Measurements from ENCODE around the gene MAEA. TPM values are rescaled to one million over a fixed set of nuclear protein-coding genes. Genes with fewer than 3 reads are reported as not detected.

The MAEA gene
- polyA plus RNA-seq, 2 of the 4 experiments (the other 2 are of a cell fraction) = 46.1 to 58.4 TPM

- Histone ChIP-seq H3K27ac (no peak overlapping the region), H3K9me3 (no peaks in the 10 kb centered on the region), H3K4me1 (peaks cover 11% of the 10 kb centered on the region; the same call in 1 of the 3 replicates), H3K4me3 (no peak overlapping the region), H3K4me2 (no peak overlapping the region)
- WGBS (ENCODE audit: missing lambda C conversion rate) = 86% methylated on average over 3 of the region's 5 CpGs
- ATAC-seq = no peak
- DNase-seq (ENCODE audit: low read depth in 1 of 2, low spot score in 1 of 2) = no peak
- ChIA-PET POLR2A (no interaction called here), CTCF (interaction anchor here (0.9 to 1.8 kb wide), 5 partner anchors 15 to 279 kb away, joined by 3 to 11 read pairs (median 6); no protein-coding TSS in a partner anchor)
- TF ChIP-seq, protein P1, sequence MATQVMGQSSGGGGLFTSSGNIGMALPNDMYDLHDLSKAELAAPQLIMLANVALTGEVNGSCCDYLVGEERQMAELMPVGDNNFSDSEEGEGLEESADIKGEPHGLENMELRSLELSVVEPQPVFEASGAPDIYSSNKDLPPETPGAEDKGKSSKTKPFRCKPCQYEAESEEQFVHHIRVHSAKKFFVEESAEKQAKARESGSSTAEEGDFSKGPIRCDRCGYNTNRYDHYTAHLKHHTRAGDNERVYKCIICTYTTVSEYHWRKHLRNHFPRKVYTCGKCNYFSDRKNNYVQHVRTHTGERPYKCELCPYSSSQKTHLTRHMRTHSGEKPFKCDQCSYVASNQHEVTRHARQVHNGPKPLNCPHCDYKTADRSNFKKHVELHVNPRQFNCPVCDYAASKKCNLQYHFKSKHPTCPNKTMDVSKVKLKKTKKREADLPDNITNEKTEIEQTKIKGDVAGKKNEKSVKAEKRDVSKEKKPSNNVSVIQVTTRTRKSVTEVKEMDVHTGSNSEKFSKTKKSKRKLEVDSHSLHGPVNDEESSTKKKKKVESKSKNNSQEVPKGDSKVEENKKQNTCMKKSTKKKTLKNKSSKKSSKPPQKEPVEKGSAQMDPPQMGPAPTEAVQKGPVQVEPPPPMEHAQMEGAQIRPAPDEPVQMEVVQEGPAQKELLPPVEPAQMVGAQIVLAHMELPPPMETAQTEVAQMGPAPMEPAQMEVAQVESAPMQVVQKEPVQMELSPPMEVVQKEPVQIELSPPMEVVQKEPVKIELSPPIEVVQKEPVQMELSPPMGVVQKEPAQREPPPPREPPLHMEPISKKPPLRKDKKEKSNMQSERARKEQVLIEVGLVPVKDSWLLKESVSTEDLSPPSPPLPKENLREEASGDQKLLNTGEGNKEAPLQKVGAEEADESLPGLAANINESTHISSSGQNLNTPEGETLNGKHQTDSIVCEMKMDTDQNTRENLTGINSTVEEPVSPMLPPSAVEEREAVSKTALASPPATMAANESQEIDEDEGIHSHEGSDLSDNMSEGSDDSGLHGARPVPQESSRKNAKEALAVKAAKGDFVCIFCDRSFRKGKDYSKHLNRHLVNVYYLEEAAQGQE (IDR thresholded peaks at IDR 0.05) = no peak
- TF ChIP-seq TFCP2L1 (CRISPR knock-in tag; IDR thresholded peaks at IDR 0.05) = no peak
- TF ChIP-seq KDM5A (IDR thresholded peaks at IDR 0.05) = no peak
- no peak for TF ChIP-seq PBX3 (IDR thresholded peaks at IDR 0.05)
- TF ChIP-seq GATA3 (IDR thresholded peaks at IDR 0.05; ENCODE audit: borderline replicate concordance) = no peak
- TF ChIP-seq MAZ (IDR thresholded peaks at IDR 0.05; ENCODE audit: borderline replicate concordance, low read depth, low read length) = no peak
- no peak for TF ChIP-seq POLR2AphosphoS2 (conservative IDR thresholded peaks at IDR 0.05; ENCODE audit: low read length)
- TF ChIP-seq CEBPB (IDR thresholded peaks at IDR 0.05) = no peak
- TF ChIP-seq POLR2A (IDR thresholded peaks at IDR 0.05; ENCODE audit: low read length) = no peak
- no peak for TF ChIP-seq RARB (CRISPR knock-in tag; IDR thresholded peaks at IDR 0.05)
- no peak for TF ChIP-seq RNF2 (IDR thresholded peaks at IDR 0.05; ENCODE audit: borderline replicate concordance, low read depth)
- FAIRE-seq = no peak
Measured at GRCh38 chr4:1350169-1350520, 60.5 kb downstream of the MAEA start.

GRCh38 chr4:1351854-1352566 lies 62.3 kb downstream of the MAEA start:
- 0 out of 6 replicates have a peak overlapping the region, but pooled peaks of 1 of the 2 experiments have one; percentile 40 for H3K27ac ChIP-seq
- ATAC-seq (peak; percentile 57 to 80; a peak in 5 of 6 replicates), FAIRE-seq (no peak), DNase-seq (ENCODE audit: low read depth in 1 of 2, low spot score in 1 of 2) (peak; percentile 58 to 69)
- peaks cover 11% of the 10 kb centered on the region; the same call in 1 of the 3 replicates for H3K4me1 ChIP-seq
- TF ChIP-seq POLR2A (IDR thresholded peaks at IDR 0.05; ENCODE audit: low read length) = no peak
- no peak for TF ChIP-seq ZNF302 (CRISPR knock-in tag; IDR thresholded peaks at IDR 0.05)
- TF ChIP-seq TP53 (CRISPR knock-in tag; IDR thresholded peaks at IDR 0.05) = no peak
- no peak for TF ChIP-seq RFX5 (IDR thresholded peaks at IDR 0.05)
- peak; percentile 71 for TF ChIP-seq CTCF (IDR thresholded peaks at IDR 0.05)
- TF ChIP-seq RAD21 (conservative IDR thresholded peaks at IDR 0.05 in 1 of 2, IDR thresholded peaks at IDR 0.05 in 1 of 2) = peak; percentile 65 to 70
- no peak for TF ChIP-seq HDAC2 (IDR thresholded peaks at IDR 0.05)
- TF ChIP-seq SMC3 (IDR thresholded peaks at IDR 0.05) = peak; percentile 62
- H3K9me3 ChIP-seq = no peaks in the 10 kb centered on the region
- ChIA-PET POLR2A (no interaction called here), CTCF (interaction anchor here (0.6 to 1.9 kb wide), 11 partner anchors 12 to 280 kb away, joined by 3 to 6 read pairs (median 3); no protein-coding TSS in a partner anchor)
- 13% methylated on average over 9 of the region's 24 CpGs for WGBS (ENCODE audit: missing lambda C conversion rate)
- no peak overlapping the region for H3K4me3 ChIP-seq
- no peak overlapping the region for H3K4me2 ChIP-seq

Measured in A549 (cell line).